HEK293 (cell line): ENCODE data around the gene RPGRIP1L.

ENCODE experiments used
- CTCF ChIP-seq: fragments of 450-650 bp; formaldehyde crosslinking; IDR thresholded peaks from 2 replicates; pipeline ENCODE4 v1.5.1; 2016; ENCODE audit warnings: missing biosample characterization, missing genetic modification characterization
- KLF1 ChIP-seq: fragments of 450-650 bp; formaldehyde crosslinking; IDR thresholded peaks from 2 replicates; pipeline ENCODE4 v1.5.1; 2016; ENCODE audit warnings: missing biosample characterization, missing genetic modification characterization
- MYNN ChIP-seq: fragments of 450-650 bp; formaldehyde crosslinking; IDR thresholded peaks from 2 replicates; pipeline ENCODE4 v1.5.1; 2016; ENCODE audit warnings: missing biosample characterization, missing genetic modification characterization, borderline replicate concordance
- YY1 ChIP-seq: fragments of 450-650 bp; formaldehyde crosslinking; IDR thresholded peaks from 2 replicates; pipeline ENCODE4 v1.5.1; 2018; ENCODE audit warnings: missing biosample characterization, missing genetic modification characterization
- ZNF146 ChIP-seq: fragments of 450-650 bp; formaldehyde crosslinking; IDR thresholded peaks from 2 replicates; pipeline ENCODE4 v1.5.1; 2016; ENCODE audit warnings: missing biosample characterization, missing genetic modification characterization
- ZNF202 ChIP-seq: fragments of 450-650 bp; formaldehyde crosslinking; IDR thresholded peaks from 2 replicates; pipeline ENCODE4 v1.5.1; 2016; ENCODE audit warnings: missing biosample characterization, missing genetic modification characterization, borderline replicate concordance
- ZNF433 ChIP-seq: fragments of 450-650 bp; formaldehyde crosslinking; IDR thresholded peaks from 2 replicates; pipeline ENCODE4 v1.5.1; 2016; ENCODE audit warnings: missing biosample characterization, missing genetic modification characterization, low read depth
- ZNF501 ChIP-seq: fragments of 450-650 bp; formaldehyde crosslinking; IDR thresholded peaks from 2 replicates; pipeline ENCODE4 v1.5.1; 2016; ENCODE audit warnings: missing biosample characterization, missing genetic modification characterization
- ZNF548 ChIP-seq: fragments of 450-650 bp; formaldehyde crosslinking; IDR thresholded peaks from 2 replicates; pipeline ENCODE4 v1.5.1; 2016; ENCODE audit warnings: missing biosample characterization, missing genetic modification characterization
- ZNF600 ChIP-seq: fragments of 450-650 bp; formaldehyde crosslinking; IDR thresholded peaks from 2 replicates; pipeline ENCODE4 v1.5.1; 2016; ENCODE audit warnings: missing biosample characterization, missing genetic modification characterization
- ZNF660 ChIP-seq: fragments of 450-650 bp; IDR thresholded peaks from 2 replicates; pipeline ENCODE4 v1.5.1; 2018; ENCODE audit warnings: missing biosample characterization, mild to moderate bottlenecking, missing genetic modification characterization
- ZNF704 ChIP-seq: fragments of 450-650 bp; formaldehyde crosslinking; IDR thresholded peaks from 2 replicates; pipeline ENCODE4 v1.5.1; 2016; ENCODE audit warnings: missing biosample characterization, missing genetic modification characterization

GRCh38 chr16:53745753-53746266, 42.2 kb upstream of the RPGRIP1L start:
- TF ChIP-seq CTCF = no peak
- no peak for TF ChIP-seq ZNF501
- no peak for TF ChIP-seq YY1 (tag by site-specific recombination)
- TF ChIP-seq ZNF146 (tag by site-specific recombination) = no peak
- no peak for TF ChIP-seq ZNF548 (tag by site-specific recombination)
- TF ChIP-seq ZNF433 (tag by site-specific recombination) = no peak
- TF ChIP-seq KLF1 (tag by site-specific recombination) = no peak
- TF ChIP-seq ZNF202 = no peak
- TF ChIP-seq ZNF600 = no peak
- TF ChIP-seq ZNF660 (tag by site-specific recombination) = no peak
- no peak for TF ChIP-seq ZNF704
- no peak for TF ChIP-seq MYNN (tag by site-specific recombination)
